ENCODE results near the gene GLE1. TPM values are rescaled to one million over a fixed set of nuclear protein-coding genes. Genes with fewer than 3 reads are reported as not detected.

GLE1 gene
- total RNA-seq, 4 donors from 2014 or later: 27.0 to 55.3 (median 28.3) TPM

GRCh38 chr9:128512820-128513219 lies 8.3 kb downstream of the GLE1 start:
- no peak for DNase-seq
- Histone ChIP-seq H3K4me3 (no peak overlapping the region), H3K27me3 (no peaks in the 10 kb centered on the region), H3K27ac (no peak overlapping the region), H3K4me1 (no peaks in the 10 kb centered on the region), H3K36me3 (peaks cover 0 to 90% (median 0%) of the 10 kb centered on the region in 3 donors), H3K9me3 (no peaks in the 10 kb centered on the region)
- TF ChIP-seq CTCF (IDR thresholded peaks at IDR 0.05) (no peak), POLR2A (IDR thresholded peaks at IDR 0.05) (no peak)

- TF ChIP-seq CTCF (IDR thresholded peaks at IDR 0.05): no peak
- no peak for TF ChIP-seq POLR2A (IDR thresholded peaks at IDR 0.05)
- Histone ChIP-seq H3K4me3 (no peak overlapping the region), H3K36me3 (peaks cover 0 to 91% (median 0%) of the 10 kb centered on the region in 3 donors), H3K4me1 (no peaks in the 10 kb centered on the region), H3K9me3 (no peaks in the 10 kb centered on the region), H3K27ac (no peak overlapping the region), H3K27me3 (no peaks in the 10 kb centered on the region)
- DNase-seq: no peak
Observed at GRCh38 chr9:128521956-128522355, 17.4 kb downstream of the GLE1 start.

- no peak overlapping the region for H3K27ac ChIP-seq
- no peak overlapping the region for H3K4me3 ChIP-seq
- no peak for TF ChIP-seq CTCF (IDR thresholded peaks at IDR 0.05)
- TF ChIP-seq POLR2A (IDR thresholded peaks at IDR 0.05): no peak
- H3K4me1 ChIP-seq: no peaks in the 10 kb centered on the region
- no peaks in the 10 kb centered on the region for H3K27me3 ChIP-seq
- no peak for DNase-seq
- H3K9me3 ChIP-seq: no peaks in the 10 kb centered on the region
- H3K36me3 ChIP-seq: peaks cover 0 to 91% (median 0%) of the 10 kb centered on the region in 3 donors
Observed at GRCh38 chr9:128523199-128523925, 18.8 kb downstream of the GLE1 start.

- Histone ChIP-seq H3K27me3 (no peaks in the 10 kb centered on the region), H3K36me3 (peaks cover 0 to 98% (median 0%) of the 10 kb centered on the region in 3 donors), H3K4me3 (no peak overlapping the region), H3K9me3 (no peaks in the 10 kb centered on the region), H3K4me1 (no peaks in the 10 kb centered on the region), H3K27ac (no peak overlapping the region)
- no peak for TF ChIP-seq POLR2A (IDR thresholded peaks at IDR 0.05)
- no peak for TF ChIP-seq CTCF (IDR thresholded peaks at IDR 0.05)
- no peak for DNase-seq
Observed at GRCh38 chr9:128526720-128527119, 22.2 kb downstream of the GLE1 start.

GRCh38 chr9:128528445-128529160 lies 24.1 kb downstream of the GLE1 start:
- peaks cover 0 to 98% (median 0%) of the 10 kb centered on the region in 3 donors for H3K36me3 ChIP-seq

More at GRCh38 chr9:128528445-128529160, 24.1 kb downstream of the GLE1 start:
- DNase-seq: no peak
- no peaks in the 10 kb centered on the region for H3K27me3 ChIP-seq
- H3K4me3 ChIP-seq: no peak overlapping the region
- TF ChIP-seq POLR2A (IDR thresholded peaks at IDR 0.05) (no peak), CTCF (IDR thresholded peaks at IDR 0.05) (no peak)
- H3K4me1 ChIP-seq: no peaks in the 10 kb centered on the region
- H3K9me3 ChIP-seq: no peaks in the 10 kb centered on the region
- H3K27ac ChIP-seq: no peak overlapping the region

Data from Peyer's patch (tissue), 4 donors.